ENCODE data around the gene TOMM40L.

TOMM40L gene

DNA sequence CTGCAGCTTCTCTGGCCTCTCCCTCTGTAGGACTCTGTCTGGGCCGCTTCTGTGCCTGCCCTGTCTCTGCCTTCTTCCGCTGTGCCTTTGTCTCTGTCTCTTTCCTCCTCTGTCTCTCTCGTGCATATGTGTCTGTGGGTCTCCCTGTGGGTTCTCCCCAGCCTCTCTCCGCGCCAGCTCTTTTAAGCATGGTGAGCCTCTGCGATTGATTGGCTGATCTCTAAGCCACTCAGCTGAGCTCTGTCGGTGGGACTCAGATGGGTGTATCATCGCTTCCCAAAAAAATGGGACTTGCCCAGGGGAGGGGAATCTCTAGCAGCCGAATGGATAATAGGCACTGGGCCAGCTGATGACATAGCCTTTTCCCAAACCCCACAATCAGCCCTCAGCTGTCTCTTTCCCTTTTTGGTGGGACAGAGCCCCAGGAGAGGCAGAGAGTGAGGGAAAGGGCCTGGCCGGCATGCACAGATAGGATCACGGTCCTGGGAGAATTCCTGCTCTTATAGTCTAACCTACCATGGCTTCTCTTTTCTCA, 26.9 kb upstream of the TOMM40L start, which contains the start of gene ADAMTS4:
Gene ADAMTS4, minus strand, starts transcription at position 158 of the 535 bp plus-strand sequence. CDS start 427 bp downstream, outside the sequence.
- Histone ChIP-seq H3K4me3 (ENCODE audit: low read depth in 1 of 2, low read length in 2 of 2) (peak within 1 kb of the TSS; percentile 22 to 53), H3K27me3 (ENCODE audit: control insufficient read depth in 1 of 2, insufficient read depth in 2 of 2, low read length in 2 of 2) (no peaks in the 10 kb centered on the region), H3K36me3 (ENCODE audit: insufficient read depth, low read length) (peaks cover 14% of the 10 kb centered on the region), H3K9me3 (ENCODE audit: low read length) (no peaks in the 10 kb centered on the region), H3K27ac (ENCODE audit: low read depth, low read length) (peak within 1 kb of the TSS; percentile 81), H3K9ac (ENCODE audit: low read length) (peak within 1 kb of the TSS; percentile 50), H3K4me1 (ENCODE audit: insufficient read depth, low read length) (peaks cover 73% of the 10 kb centered on the region)

GRCh38 chr1:161199506-161200139, 26.2 kb upstream of the TOMM40L start:
- H3K4me3 ChIP-seq (ENCODE audit: low read depth in 1 of 2, low read length in 2 of 2), result no peak overlapping the region
- H3K27ac ChIP-seq (ENCODE audit: low read depth, low read length), result peak overlapping the region; percentile 81
- peaks cover 18% of the 10 kb centered on the region for H3K36me3 ChIP-seq (ENCODE audit: insufficient read depth, low read length)
- no peaks in the 10 kb centered on the region for H3K9me3 ChIP-seq (ENCODE audit: low read length)
- peaks cover 77% of the 10 kb centered on the region for H3K4me1 ChIP-seq (ENCODE audit: insufficient read depth, low read length)
- no peak overlapping the region for H3K9ac ChIP-seq (ENCODE audit: low read length)
- no peaks in the 10 kb centered on the region for H3K27me3 ChIP-seq (ENCODE audit: control insufficient read depth in 1 of 2, insufficient read depth in 2 of 2, low read length in 2 of 2)

- no peak overlapping the region for H3K9ac ChIP-seq (ENCODE audit: low read length)
- no peaks in the 10 kb centered on the region for H3K27me3 ChIP-seq (ENCODE audit: control insufficient read depth in 1 of 2, insufficient read depth in 2 of 2, low read length in 2 of 2)
- H3K36me3 ChIP-seq (ENCODE audit: insufficient read depth, low read length), result peaks cover 14% of the 10 kb centered on the region
- peak overlapping the region; percentile 81 for H3K27ac ChIP-seq (ENCODE audit: low read depth, low read length)
- no peaks in the 10 kb centered on the region for H3K9me3 ChIP-seq (ENCODE audit: low read length)
- peaks cover 77% of the 10 kb centered on the region for H3K4me1 ChIP-seq (ENCODE audit: insufficient read depth, low read length)
- peak overlapping the region in 1 of 2 donors; percentile 100 for H3K4me3 ChIP-seq (ENCODE audit: low read depth in 1 of 2, low read length in 2 of 2)
These were observed 25.4 kb upstream of the TOMM40L start for GRCh38 chr1:161200421-161200991.

DNA sequence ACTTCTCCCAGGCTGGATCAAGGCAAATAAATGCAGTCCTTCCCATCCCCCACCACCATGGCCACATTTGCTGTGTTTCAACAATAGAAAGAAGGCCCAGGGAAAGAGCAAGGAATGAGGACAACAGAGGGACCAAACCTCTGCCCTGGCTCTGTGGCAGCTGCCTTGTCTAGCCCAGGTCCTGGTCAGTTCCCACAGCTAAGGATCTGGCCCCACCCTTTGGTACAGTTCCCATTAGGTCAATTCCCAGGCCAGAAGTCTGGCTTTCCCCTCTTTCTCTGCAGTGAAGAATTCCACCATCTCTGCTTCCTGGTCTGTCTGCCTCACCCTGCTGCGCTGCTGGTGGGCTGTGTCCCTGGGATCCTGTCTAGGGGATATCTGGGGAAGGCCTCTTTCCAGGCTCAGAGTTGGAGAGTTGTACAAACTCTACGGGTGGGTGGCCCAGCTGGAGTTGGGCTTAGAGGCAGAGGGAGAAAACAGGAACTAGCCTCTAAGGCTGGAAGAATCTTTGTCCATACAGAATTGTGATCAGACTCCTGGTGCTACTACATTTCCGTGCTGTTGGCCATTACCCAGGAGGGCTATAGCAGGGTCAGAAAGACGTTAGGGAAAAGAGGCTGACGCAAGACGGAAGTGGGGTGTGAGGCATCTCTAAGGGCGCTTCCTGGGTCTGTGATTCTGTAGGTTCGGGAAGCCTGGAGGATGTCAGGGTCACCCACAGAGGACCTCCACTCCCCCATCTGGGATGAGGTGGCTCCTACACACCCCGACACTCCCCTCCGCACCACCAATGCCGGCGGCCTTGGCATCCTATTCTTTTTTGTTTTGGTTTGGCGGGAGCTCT, 24.6 kb upstream of the TOMM40L start:
- no peaks in the 10 kb centered on the region for H3K9me3 ChIP-seq (ENCODE audit: low read length)
- peaks cover 73% of the 10 kb centered on the region for H3K4me1 ChIP-seq (ENCODE audit: insufficient read depth, low read length)
- H3K27me3 ChIP-seq (ENCODE audit: control insufficient read depth in 1 of 2, insufficient read depth in 2 of 2, low read length in 2 of 2), result no peaks in the 10 kb centered on the region

DNA sequence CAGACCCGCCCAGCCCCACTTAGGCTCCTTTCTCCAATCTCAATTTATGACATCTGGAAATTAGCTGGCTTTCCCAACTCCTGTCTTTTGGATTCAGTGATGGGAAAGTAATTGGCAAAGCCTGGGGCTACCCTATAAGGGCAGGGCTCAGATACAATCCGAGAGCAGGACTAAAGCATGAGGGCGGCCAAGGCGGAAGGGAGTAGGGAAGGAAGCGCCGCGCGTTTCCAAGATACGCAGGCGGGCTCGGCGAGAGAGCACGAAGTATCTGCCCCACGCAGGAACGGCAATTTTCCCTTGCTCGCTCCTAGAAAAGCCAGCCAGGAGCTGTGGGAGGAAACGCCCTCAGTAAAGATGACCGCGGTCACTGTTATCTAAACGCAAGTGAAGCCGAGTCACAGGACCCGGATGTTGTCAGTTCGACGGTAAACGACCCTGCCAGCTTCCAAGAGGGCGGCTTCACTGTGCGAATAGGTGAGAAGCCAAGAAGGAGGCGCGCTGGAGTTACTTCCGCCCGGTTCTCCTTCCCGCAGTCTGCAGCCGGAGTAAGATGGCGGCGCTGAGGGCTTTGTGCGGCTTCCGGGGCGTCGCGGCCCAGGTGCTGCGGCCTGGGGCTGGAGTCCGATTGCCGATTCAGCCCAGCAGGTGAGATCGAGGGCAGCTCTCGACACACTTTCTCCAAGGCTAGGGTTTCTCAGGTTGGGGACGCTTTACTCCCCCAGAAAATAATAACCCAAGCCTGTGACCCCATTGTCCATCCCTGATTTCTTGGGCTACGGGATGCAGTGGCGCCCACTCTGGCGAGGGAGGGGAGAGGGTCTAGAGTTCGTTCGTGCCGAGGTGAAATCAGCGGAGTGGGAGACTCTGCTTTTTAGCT, 23.8 kb upstream of the TOMM40L start, which contains the start of gene NDUFS2:
Gene NDUFS2, plus strand, starts transcription at position 532 of the 877 bp plus-strand sequence. Its CDS starts 19 bp downstream, at position 551.
- Histone ChIP-seq H3K36me3 (ENCODE audit: insufficient read depth, low read length) (peaks cover 28% of the 10 kb centered on the region), H3K27ac (ENCODE audit: low read depth, low read length) (peak within 1 kb of the TSS; percentile 81), H3K4me3 (ENCODE audit: low read depth in 1 of 2, low read length in 2 of 2) (peak within 1 kb of the TSS; percentile 46 to 100), H3K4me1 (ENCODE audit: insufficient read depth, low read length) (peaks cover 65% of the 10 kb centered on the region), H3K9me3 (ENCODE audit: low read length) (no peaks in the 10 kb centered on the region), H3K9ac (ENCODE audit: low read length) (peak within 1 kb of the TSS; percentile 98), H3K27me3 (ENCODE audit: control insufficient read depth in 1 of 2, insufficient read depth in 2 of 2, low read length in 2 of 2) (no peaks in the 10 kb centered on the region)

More for the DNA sequence above, 24.6 kb upstream of the TOMM40L start:
- Histone ChIP-seq H3K9ac (ENCODE audit: low read length) (peak overlapping the region; percentile 98), H3K36me3 (ENCODE audit: insufficient read depth, low read length) (peaks cover 20% of the 10 kb centered on the region), H3K4me3 (ENCODE audit: low read depth in 1 of 2, low read length in 2 of 2) (peak overlapping the region; percentile 35 to 100), H3K27ac (ENCODE audit: low read depth, low read length) (peak overlapping the region; percentile 81)

- Histone ChIP-seq H3K9ac (ENCODE audit: low read length) (no peak overlapping the region), H3K4me1 (ENCODE audit: insufficient read depth, low read length) (peaks cover 30% of the 10 kb centered on the region), H3K27ac (ENCODE audit: low read depth, low read length) (no peak overlapping the region), H3K9me3 (ENCODE audit: low read length) (no peaks in the 10 kb centered on the region), H3K36me3 (ENCODE audit: insufficient read depth, low read length) (peaks cover 61% of the 10 kb centered on the region), H3K27me3 (ENCODE audit: control insufficient read depth in 1 of 2, insufficient read depth in 2 of 2, low read length in 2 of 2) (no peaks in the 10 kb centered on the region), H3K4me3 (ENCODE audit: low read depth in 1 of 2, low read length in 2 of 2) (no peak overlapping the region)
These were observed 19.3 kb upstream of the TOMM40L start for GRCh38 chr1:161206411-161207140.

- peaks cover 27% of the 10 kb centered on the region for H3K4me1 ChIP-seq (ENCODE audit: insufficient read depth, low read length)
- no peaks in the 10 kb centered on the region for H3K9me3 ChIP-seq (ENCODE audit: low read length)
- H3K4me3 ChIP-seq (ENCODE audit: low read depth in 1 of 2, low read length in 2 of 2), result no peak overlapping the region
- no peaks in the 10 kb centered on the region for H3K27me3 ChIP-seq (ENCODE audit: control insufficient read depth in 1 of 2, insufficient read depth in 2 of 2, low read length in 2 of 2)
- H3K9ac ChIP-seq (ENCODE audit: low read length), result no peak overlapping the region
- peaks cover 67% of the 10 kb centered on the region for H3K36me3 ChIP-seq (ENCODE audit: insufficient read depth, low read length)
- H3K27ac ChIP-seq (ENCODE audit: low read depth, low read length), result no peak overlapping the region
These were observed 18.7 kb upstream of the TOMM40L start for GRCh38 chr1:161207173-161207572.

GRCh38 chr1:161209790-161210409, 16.0 kb upstream of the TOMM40L start:
- H3K27me3 ChIP-seq (ENCODE audit: control insufficient read depth in 1 of 2, insufficient read depth in 2 of 2, low read length in 2 of 2), result no peaks in the 10 kb centered on the region
- H3K9ac ChIP-seq (ENCODE audit: low read length), result no peak overlapping the region
- no peak overlapping the region for H3K4me3 ChIP-seq (ENCODE audit: low read depth in 1 of 2, low read length in 2 of 2)
- H3K27ac ChIP-seq (ENCODE audit: low read depth, low read length), result peak overlapping the region; percentile 58
- H3K9me3 ChIP-seq (ENCODE audit: low read length), result no peaks in the 10 kb centered on the region
- peaks cover 11% of the 10 kb centered on the region for H3K4me1 ChIP-seq (ENCODE audit: insufficient read depth, low read length)
- H3K36me3 ChIP-seq (ENCODE audit: insufficient read depth, low read length), result peaks cover 76% of the 10 kb centered on the region

DNA sequence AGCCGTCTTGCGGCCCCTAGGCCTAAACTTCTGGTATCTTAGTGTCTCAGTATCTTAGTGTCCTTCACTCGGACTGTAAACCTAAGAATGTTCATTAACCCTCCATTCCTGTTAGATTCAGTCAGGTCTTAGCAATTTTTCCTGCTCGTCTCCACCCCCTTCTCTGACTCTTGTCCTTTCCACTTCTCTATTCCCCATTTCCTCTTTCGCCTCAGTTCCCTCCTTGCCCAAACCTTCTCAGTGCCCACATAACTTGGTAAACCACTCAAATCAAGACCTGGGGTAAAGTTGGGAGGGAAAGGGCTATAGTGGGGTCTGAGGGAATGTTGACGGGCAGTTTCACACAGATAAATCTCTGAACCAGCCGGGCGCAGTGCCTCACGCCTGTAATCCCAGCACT, 11.5 kb upstream of the TOMM40L start:
- H3K4me1 ChIP-seq (ENCODE audit: insufficient read depth, low read length), result peaks cover 8% of the 10 kb centered on the region
- H3K27ac ChIP-seq (ENCODE audit: low read depth, low read length), result no peak overlapping the region
- no peaks in the 10 kb centered on the region for H3K27me3 ChIP-seq (ENCODE audit: control insufficient read depth in 1 of 2, insufficient read depth in 2 of 2, low read length in 2 of 2)
- no peak overlapping the region for H3K4me3 ChIP-seq (ENCODE audit: low read depth in 1 of 2, low read length in 2 of 2)
- H3K9ac ChIP-seq (ENCODE audit: low read length), result no peak overlapping the region
- H3K36me3 ChIP-seq (ENCODE audit: insufficient read depth, low read length), result peaks cover 50% of the 10 kb centered on the region
- no peaks in the 10 kb centered on the region for H3K9me3 ChIP-seq (ENCODE audit: low read length)

DNA sequence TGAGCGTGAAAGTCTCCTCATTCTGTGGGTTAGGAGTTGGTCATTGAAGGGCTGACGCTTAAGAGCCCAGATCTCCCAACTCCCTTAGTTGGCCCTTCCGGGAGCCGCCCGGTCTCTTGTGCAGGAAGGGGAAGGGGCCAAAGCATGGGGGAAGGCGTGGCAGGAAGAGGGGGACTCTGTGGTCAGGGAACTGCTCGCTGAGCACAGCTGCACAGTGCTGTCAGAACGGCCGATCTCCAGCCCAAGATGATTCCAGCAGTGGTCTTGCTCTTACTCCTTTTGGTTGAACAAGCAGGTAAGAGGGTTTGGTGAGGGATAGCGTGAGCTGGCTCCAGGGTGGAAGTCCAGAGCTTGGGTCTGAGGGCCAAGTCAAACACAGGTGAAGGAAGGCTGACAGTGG, 10.8 kb upstream of the TOMM40L start, which contains the start of gene FCER1G:
Gene FCER1G, plus strand, starts transcription at position 220 of the 400 bp plus-strand sequence. Its CDS starts 27 bp downstream, at position 247.
- Histone ChIP-seq H3K9ac (ENCODE audit: low read length) (no peak within 1 kb of the TSS), H3K4me3 (ENCODE audit: low read depth in 1 of 2, low read length in 2 of 2) (no peak within 1 kb of the TSS), H3K4me1 (ENCODE audit: insufficient read depth, low read length) (peaks cover 1% of the 10 kb centered on the region), H3K36me3 (ENCODE audit: insufficient read depth, low read length) (peaks cover 43% of the 10 kb centered on the region), H3K27ac (ENCODE audit: low read depth, low read length) (no peak within 1 kb of the TSS), H3K27me3 (ENCODE audit: control insufficient read depth in 1 of 2, insufficient read depth in 2 of 2, low read length in 2 of 2) (no peaks in the 10 kb centered on the region), H3K9me3 (ENCODE audit: low read length) (no peaks in the 10 kb centered on the region)

Measured in muscle layer of colon (tissue), 2 donors.